Naive thymus-derived CD8-positive, alpha-beta T cell (primary cell): ENCODE results near the gene ADK. TPM values are rescaled to one million over a fixed set of nuclear protein-coding genes. Genes with fewer than 3 reads are reported as not detected.
A peak's percentile ranks its signal among the peaks of the same experiment; 100 is the strongest.
"Not testable (repeated sequence)": the region's sequence is repeated elsewhere in the genome, so short reads cannot be mapped to it uniquely, and the experiment has no call there.

Experiments
- ATAC-seq, 2 donors: fragments of 150-1000 bp; cut with Tn5 transposase in 1 of 2; sonication (Bioruptor Pico), chemical (Tn5 transposase) in 1 of 2; 1 replicate in 1 of 2; 2 replicates in 1 of 2; pipeline ENCODE4 v1.10.0; 2021; ENCODE audit warnings: mild to moderate bottlenecking in 2 of 2, moderate library complexity in 2 of 2
- POLR2A ChIA-PET: fragments of 350-600 bp; sonication (Branson Sonifier 250); formaldehyde crosslinking; loops from one replicate; lab custom pipeline; 2021; ENCODE audit warnings: antibody characterized with exemption; lab: Charles Lee
- DNase-seq, 10 donors: peaks; one replicate each; pipeline versions ENCODE4 v3.0.0 to v3.0.0-alpha.2; 2020 to 2022
- H3K27ac Mint-ChIP-seq, 10 donors: one replicate each; pipeline ENCODE4 v1.8.0; 2020 to 2022; ENCODE audit warnings: mild to moderate bottlenecking in 10 of 10, mixed read lengths in 10 of 10, moderate library complexity in 4 of 10, inconsistent platforms in 1 of 10
- H3K27me3 Mint-ChIP-seq, 5 donors: one replicate each; pipeline ENCODE4 v1.8.0; 2021 to 2022; ENCODE audit warnings: mixed read lengths in 5 of 5
- H3K36me3 Mint-ChIP-seq, 3 donors: one replicate each; pipeline ENCODE4 v1.8.0; 2020 to 2022; ENCODE audit warnings: mixed read lengths in 3 of 3, mild to moderate bottlenecking in 2 of 3, inconsistent platforms in 1 of 3
- H3K4me1 Mint-ChIP-seq, 4 donors: one replicate each; pipeline ENCODE4 v1.8.0; 2021 to 2022; ENCODE audit warnings: mixed read lengths in 4 of 4
- H3K4me3 Mint-ChIP-seq, 10 donors: one replicate each; pipeline ENCODE4 v1.8.0; 2020 to 2022; ENCODE audit warnings: mild to moderate bottlenecking in 10 of 10, mixed read lengths in 10 of 10, moderate library complexity in 6 of 10, inconsistent platforms in 1 of 10
- H3K9me3 Mint-ChIP-seq, 9 donors: one replicate each; pipeline ENCODE4 v1.8.0; 2020 to 2022; ENCODE audit warnings: mixed read lengths in 9 of 9, mild to moderate bottlenecking in 3 of 9, inconsistent platforms in 1 of 9, moderate library complexity in 1 of 9
- polyA plus RNA-seq, 3 donors: library from polyadenylated mRNA; unstranded; fragments of 300-500 nt; fragmentation: Illumina TruSeq; gene quantifications; one replicate each; pipeline ENCODE4 v1.2.3, GENCODE V29; 2021
- total RNA-seq, 8 experiments: library from RNA in 2 of 8; stranded (reverse) in 2 of 8; gene quantifications; one replicate each; pipeline ENCODE4 v1.2.3 and lab custom pipeline; 2021 to 2026

Gene ADK
- total and polyA plus RNA-seq, 5 experiments from 2014 or later, result 29.6 to 52.4 (median 48.7) TPM

DNA sequence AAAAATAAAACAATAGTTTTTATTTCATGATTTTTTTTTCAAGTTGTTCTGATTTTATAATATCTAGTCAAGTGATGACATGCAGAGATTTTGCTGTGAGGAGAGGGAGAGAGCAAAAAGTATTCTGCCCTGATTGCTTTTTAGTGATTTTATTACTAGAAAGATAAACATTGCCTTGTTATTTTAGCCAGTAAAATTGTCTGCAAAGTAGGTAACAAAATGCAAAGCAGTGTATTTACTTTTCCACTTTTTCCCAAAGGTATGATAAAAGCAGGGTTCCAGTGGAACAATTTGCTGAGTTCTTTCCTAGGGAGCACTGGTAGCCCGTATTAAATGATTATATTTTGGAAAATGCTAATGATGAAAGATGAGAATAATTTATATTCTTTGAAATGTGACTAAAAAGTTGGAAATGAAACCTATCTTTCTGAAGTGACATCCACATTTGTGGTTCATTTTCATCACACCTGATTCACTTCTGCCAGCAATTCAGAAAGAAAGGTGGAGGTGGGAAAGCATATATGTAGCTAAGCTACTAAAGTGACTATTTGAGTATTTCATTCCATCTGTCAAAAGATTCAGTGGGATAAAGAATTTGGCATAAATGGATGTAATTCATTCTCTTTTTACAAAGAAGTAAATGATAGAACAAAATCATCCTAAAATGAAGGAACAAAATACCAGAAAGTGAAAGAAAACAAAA, 300.3 kb downstream of the ADK start:
- POLR2A ChIA-PET, result no interaction called here
- ATAC-seq (no peak), DNase-seq (no peak)
- H3K9me3 Mint-ChIP-seq, result peaks cover 0 to 6% (median 5%) of the 10 kb centered on the region in 9 donors
- peaks cover 8 to 19% (median 11%) of the 10 kb centered on the region in 3 donors for H3K36me3 Mint-ChIP-seq
- H3K4me1 Mint-ChIP-seq, result peaks cover under 1 to 3% (median 1%) of the 10 kb centered on the region in 4 donors
- peak overlapping the region in 1 of 10 donors; percentile 57 for H3K27ac Mint-ChIP-seq
- no peaks in the 10 kb centered on the region for H3K27me3 Mint-ChIP-seq
- H3K4me3 Mint-ChIP-seq, result no peak overlapping the region

DNA sequence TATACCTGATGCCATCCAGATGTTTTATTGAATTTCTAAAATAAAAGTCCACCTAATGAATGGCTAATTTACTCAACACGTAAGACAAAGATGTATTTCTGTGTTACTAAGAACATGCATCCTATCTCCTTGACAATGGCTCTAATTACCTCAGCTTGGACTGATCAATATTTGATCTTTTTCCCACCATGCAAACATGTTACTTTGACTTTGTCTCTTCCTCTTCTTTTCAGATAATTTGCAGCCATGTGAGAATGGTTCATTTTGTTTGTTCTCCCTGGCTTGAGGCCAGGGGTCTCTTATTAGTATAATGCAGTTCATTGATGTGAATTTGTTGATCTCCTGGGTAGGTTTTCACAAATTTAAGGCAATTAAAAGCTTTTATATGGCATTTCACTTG, 302.1 kb downstream of the ADK start:
- H3K27ac Mint-ChIP-seq, result no peak overlapping the region
- no peak overlapping the region for H3K4me3 Mint-ChIP-seq
- peaks cover 0 to 19% (median 7%) of the 10 kb centered on the region in 9 donors for H3K9me3 Mint-ChIP-seq
- no peaks in the 10 kb centered on the region for H3K27me3 Mint-ChIP-seq
- DNase-seq (no peak), ATAC-seq (no peak)
- POLR2A ChIA-PET, result no interaction called here
- H3K4me1 Mint-ChIP-seq, result peaks cover 0 to 3% (median under 1%) of the 10 kb centered on the region in 4 donors
- peaks cover 11 to 27% (median 12%) of the 10 kb centered on the region in 3 donors for H3K36me3 Mint-ChIP-seq

DNA sequence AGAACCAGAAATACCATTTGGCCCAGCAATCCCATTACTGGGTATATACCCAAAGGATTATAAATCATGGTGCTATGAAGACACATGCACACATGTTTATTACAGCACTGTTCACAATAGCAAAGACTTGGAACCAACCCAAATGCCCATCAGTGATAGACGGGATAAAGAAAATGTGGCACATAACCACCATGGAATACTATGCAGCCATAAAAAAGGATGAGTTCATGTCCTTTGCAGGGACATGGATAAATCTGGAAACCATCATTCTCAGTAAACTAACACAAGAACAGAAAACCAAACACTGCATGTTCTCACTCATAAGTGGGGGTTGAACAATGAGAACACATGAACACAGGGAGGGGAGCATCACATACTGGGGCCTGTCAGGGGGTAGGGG, 306.5 kb downstream of the ADK start:
- H3K27ac Mint-ChIP-seq, H3K4me3 Mint-ChIP-seq, H3K4me1 Mint-ChIP-seq, H3K27me3 Mint-ChIP-seq, DNase-seq, ATAC-seq, POLR2A ChIA-PET: not testable (repeated sequence)
- peaks cover 0 to 19% (median 7%) of the 10 kb centered on the region in 9 donors for H3K9me3 Mint-ChIP-seq
- peaks cover 11 to 27% (median 12%) of the 10 kb centered on the region in 3 donors for H3K36me3 Mint-ChIP-seq

DNA sequence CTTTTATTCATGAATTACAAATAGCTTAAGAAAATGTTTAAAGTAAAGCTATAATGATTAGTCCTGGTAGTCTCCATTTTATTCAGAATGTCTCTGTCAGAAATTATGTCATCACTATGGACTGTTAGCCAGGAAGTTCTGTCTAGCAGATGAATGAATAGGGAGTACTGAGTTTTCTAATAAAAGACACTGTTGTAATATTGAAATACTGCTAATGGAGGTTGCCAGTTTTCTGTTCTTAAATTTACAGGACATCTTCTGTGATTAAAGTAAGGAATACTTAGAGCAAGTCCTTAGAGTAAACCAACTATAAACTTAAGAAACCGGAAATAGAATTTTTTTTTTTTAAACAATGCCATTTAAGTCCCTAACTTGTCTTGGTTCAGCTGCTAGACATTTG, 309.8 kb downstream of the ADK start:
- Mint-ChIP-seq H3K9me3 (peaks cover 0 to 18% (median 6%) of the 10 kb centered on the region in 9 donors), H3K4me1 (peaks cover 0 to 3% (median 1%) of the 10 kb centered on the region in 4 donors), H3K27ac (no peak overlapping the region), H3K36me3 (peaks cover 4 to 14% (median 11%) of the 10 kb centered on the region in 3 donors), H3K27me3 (no peaks in the 10 kb centered on the region), H3K4me3 (no peak overlapping the region)
- DNase-seq, result no peak
- no peak for ATAC-seq
- POLR2A ChIA-PET, result no interaction called here

DNA sequence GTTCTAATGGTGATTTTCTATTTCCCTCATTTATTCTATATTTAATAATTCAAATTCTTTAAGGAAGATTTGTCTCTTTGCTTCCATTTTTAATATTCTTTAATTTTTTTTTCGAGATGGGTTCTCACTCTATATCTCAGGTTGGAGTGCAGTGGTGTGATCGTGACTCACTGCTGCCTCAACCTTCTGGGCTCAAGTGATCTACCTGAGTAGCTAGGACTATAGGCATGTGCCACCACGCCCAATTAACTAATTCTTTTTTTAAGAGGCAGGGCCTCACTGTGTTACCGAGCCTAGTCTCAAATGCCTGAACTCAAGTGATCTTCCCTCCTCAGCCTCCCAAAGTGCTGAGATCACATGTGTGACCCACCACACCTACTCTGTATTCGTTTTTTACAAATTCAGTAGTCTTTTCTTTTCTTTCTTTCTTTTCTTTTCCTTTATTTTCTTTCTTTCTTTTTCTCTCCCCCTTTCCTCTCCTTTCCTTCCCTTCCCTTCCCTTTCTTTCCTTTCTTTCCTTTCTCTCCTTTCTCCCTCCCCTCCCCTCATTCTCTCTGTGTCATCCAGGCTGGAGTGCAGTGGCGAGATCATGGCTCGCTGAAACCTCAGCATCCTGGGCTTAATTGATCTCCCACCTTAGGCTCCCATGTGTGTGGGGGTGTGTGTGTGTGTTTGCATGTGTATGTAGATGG, 323.1 kb downstream of the ADK start:
- Mint-ChIP-seq H3K27me3 (no peaks in the 10 kb centered on the region), H3K36me3 (peaks cover 4 to 40% (median 38%) of the 10 kb centered on the region in 3 donors), H3K9me3 (peaks cover 0 to 2% (median 0%) of the 10 kb centered on the region in 9 donors), H3K27ac (no peak overlapping the region), H3K4me1 (peaks cover 0 to 8% (median 2%) of the 10 kb centered on the region in 4 donors), H3K4me3 (no peak overlapping the region)
- ATAC-seq (no peak), DNase-seq (no peak)
- POLR2A ChIA-PET, result no interaction called here

DNA sequence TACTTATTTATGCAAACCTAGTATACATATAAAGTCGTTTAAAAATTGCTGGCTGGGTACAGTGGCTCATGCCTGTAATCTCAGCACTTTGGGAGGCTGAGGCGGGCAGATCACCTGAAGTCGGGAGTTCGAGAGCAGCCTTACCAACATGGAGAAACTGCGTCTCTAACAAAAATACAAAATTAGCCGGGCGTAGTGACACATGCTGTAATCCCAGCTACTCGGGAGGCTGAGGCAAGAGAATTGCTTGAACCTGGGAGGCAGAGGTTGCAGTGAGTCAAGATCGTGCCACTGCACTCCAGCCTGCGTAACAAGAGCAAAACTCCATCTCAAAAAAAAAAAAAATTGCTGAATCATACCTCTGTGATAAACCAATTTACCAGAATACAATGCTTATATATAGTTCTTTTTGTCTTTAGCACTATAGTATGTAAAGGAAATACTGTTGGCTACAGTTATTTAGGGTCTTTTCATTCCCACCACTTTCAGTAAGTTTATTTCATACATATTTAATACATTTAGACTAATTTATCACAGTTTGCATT, 325.2 kb downstream of the ADK start:
- ATAC-seq, H3K27me3 Mint-ChIP-seq, DNase-seq, POLR2A ChIA-PET, H3K4me3 Mint-ChIP-seq, H3K9me3 Mint-ChIP-seq: not testable (repeated sequence)
- H3K27ac Mint-ChIP-seq, result peak overlapping the region in 1 of 10 donors; percentile 29
- peaks cover under 1 to 32% (median 32%) of the 10 kb centered on the region in 3 donors for H3K36me3 Mint-ChIP-seq
- peaks cover 0 to 10% (median 3%) of the 10 kb centered on the region in 4 donors for H3K4me1 Mint-ChIP-seq

DNA sequence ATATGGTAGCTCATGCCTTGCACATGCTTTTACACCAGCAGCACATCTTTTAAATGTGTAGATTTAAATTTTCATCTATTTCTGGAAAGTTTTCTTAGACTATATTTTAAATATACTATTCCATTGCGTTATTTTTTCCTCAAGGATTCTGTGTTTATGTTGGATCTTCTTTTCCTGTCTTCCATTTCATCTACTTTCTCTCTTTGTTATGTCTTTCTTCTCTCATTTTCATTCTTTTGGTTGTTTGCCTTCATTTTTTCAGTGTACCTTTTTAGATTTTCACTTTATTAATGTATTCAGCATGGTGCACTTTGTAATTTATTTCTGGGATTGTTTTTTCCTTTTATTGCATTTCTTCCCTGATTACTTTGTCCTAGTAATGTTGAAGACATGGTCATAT, 329.8 kb downstream of the ADK start:
- Mint-ChIP-seq H3K4me3 (no peak overlapping the region), H3K27ac (peak overlapping the region in 2 of 10 donors; percentile 32 to 63), H3K4me1 (peaks cover 0 to 6% (median 4%) of the 10 kb centered on the region in 4 donors), H3K27me3 (no peaks in the 10 kb centered on the region), H3K36me3 (peaks cover 21 to 39% (median 34%) of the 10 kb centered on the region in 3 donors), H3K9me3 (peaks cover 0 to 17% (median 8%) of the 10 kb centered on the region in 9 donors)
- DNase-seq (no peak), ATAC-seq (no peak)
- POLR2A ChIA-PET, result no interaction called here

DNA sequence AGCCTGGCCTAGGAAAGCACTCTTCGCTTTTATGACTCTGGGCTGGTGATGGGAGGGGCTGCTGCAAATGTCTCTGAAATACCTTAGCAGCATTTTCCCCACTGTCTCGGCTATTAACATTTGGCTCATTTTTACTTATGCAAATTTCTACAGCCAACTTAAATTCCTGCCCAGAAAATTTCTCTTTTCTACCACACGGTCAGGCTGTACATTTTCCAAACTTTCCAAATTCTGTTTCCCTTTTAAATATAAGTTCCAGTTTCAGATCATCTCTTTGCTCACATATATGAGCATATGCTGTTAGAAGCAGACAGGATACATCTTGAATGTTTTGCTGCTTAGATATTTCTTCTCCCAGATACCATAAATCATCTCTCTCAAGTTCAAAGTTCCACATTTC, 332.3 kb downstream of the ADK start:
- POLR2A ChIA-PET, result no interaction called here
- Mint-ChIP-seq H3K4me1 (peaks cover 0 to 4% (median 4%) of the 10 kb centered on the region in 4 donors), H3K4me3 (no peak overlapping the region), H3K36me3 (peaks cover 21 to 34% (median 34%) of the 10 kb centered on the region in 3 donors), H3K9me3 (peaks cover 0 to 17% (median 8%) of the 10 kb centered on the region in 9 donors), H3K27me3 (no peaks in the 10 kb centered on the region), H3K27ac (no peak overlapping the region)
- DNase-seq (no peak), ATAC-seq (no peak)

DNA sequence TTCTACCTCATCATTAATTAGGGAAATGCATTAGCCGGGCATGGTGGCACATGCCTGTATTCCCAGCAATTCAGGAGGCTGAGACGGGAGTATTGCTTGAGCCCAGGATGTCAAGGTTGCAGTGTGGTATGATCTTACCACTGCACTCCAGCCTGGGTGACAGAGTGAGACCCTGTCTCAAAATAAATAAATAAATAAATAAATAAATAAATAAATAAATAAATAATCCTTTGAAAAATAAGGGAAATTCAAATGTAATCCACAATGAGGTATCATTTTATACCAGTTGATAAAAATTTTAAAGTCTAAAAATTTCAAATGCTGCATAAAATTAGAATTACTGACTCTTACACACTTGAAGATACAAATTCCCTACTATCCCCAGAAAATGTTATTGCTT, 334.3 kb downstream of the ADK start:
- Mint-ChIP-seq H3K9me3 (peaks cover 0 to 17% (median 7%) of the 10 kb centered on the region in 9 donors), H3K27ac (no peak overlapping the region), H3K27me3 (no peaks in the 10 kb centered on the region), H3K4me3 (no peak overlapping the region), H3K36me3 (peaks cover 21 to 29% (median 27%) of the 10 kb centered on the region in 3 donors), H3K4me1 (peaks cover 0 to 4% (median 0%) of the 10 kb centered on the region in 4 donors)
- ATAC-seq (no peak), DNase-seq (no peak)
- POLR2A ChIA-PET, result no interaction called here

DNA sequence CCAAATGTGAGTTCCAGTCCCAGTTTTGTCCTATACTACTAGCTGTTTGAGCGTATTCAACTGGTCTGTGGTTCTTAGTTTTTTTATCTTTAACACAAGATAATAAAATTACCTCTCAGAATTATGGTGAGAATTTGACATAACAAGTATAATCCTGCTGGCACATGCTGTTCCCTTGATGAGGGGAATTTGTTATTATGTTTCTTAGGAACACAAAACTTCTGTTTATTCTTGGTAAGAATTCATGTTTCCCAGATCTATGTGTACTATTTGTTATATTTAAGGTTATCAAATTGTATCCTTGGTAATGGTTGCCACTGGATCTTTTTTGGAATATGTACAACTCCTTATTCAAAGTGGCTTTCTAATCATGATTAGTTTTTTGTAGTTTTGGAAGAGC, 335.6 kb downstream of the ADK start:
- POLR2A ChIA-PET, result no interaction called here
- peaks cover 16 to 21% (median 18%) of the 10 kb centered on the region in 3 donors for H3K36me3 Mint-ChIP-seq

DNA sequence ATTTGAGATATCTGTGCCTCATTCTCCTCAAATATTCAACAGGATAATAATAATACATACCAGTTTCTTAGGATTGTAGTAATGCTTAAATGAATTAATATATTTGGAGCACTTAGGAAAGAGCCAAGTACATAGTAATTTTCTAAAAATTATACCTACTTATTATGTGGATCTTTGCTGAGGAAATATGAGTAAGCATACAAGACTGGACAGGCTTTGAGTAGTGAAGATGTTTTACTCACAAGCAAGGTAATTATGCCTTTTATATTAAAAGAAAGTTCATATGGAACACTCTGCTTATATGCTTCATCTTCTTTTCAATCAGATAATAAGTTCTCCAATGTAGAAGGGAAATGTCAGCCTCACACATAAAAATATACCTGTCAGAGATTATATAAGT, 337.9 kb downstream of the ADK start:
- Mint-ChIP-seq H3K36me3 (peaks cover 0 to 4% (median 2%) of the 10 kb centered on the region in 3 donors), H3K4me1 (no peaks in the 10 kb centered on the region), H3K4me3 (no peak overlapping the region), H3K27ac (no peak overlapping the region), H3K27me3 (no peaks in the 10 kb centered on the region), H3K9me3 (peaks cover 0 to 6% (median 0%) of the 10 kb centered on the region in 9 donors)
- POLR2A ChIA-PET, result no interaction called here
- DNase-seq, result no peak
- ATAC-seq, result no peak

More for the DNA sequence above, 335.6 kb downstream of the ADK start:
- no peak for ATAC-seq
- Mint-ChIP-seq H3K4me3 (no peak overlapping the region), H3K4me1 (peaks cover 0 to 1% (median 0%) of the 10 kb centered on the region in 4 donors), H3K9me3 (peaks cover 0 to 15% (median 7%) of the 10 kb centered on the region in 9 donors), H3K27ac (no peak overlapping the region), H3K27me3 (no peaks in the 10 kb centered on the region)
- no peak for DNase-seq

DNA sequence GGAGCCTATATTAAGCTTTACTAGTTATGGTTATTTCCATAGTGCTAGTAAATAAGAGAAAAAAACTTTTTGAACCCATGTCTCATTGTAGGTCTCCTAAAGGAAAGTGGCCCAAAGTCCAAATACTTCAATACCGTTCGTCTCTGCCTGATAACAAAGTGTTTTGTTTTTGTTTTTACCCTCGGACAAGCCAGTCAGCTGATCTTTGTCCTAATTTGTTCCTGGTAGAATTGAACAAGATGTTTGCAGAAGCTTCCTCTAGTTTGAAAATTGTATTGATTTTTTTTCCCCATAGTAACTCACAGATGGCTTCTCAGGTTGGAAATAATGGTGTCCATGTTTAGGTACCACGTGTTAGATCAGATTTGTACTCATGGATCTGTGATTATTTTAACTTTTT, 339.5 kb downstream of the ADK start:
- Mint-ChIP-seq H3K27ac (no peak overlapping the region), H3K27me3 (no peaks in the 10 kb centered on the region), H3K4me1 (no peaks in the 10 kb centered on the region), H3K9me3 (peaks cover 0 to 1% (median 0%) of the 10 kb centered on the region in 9 donors), H3K36me3 (peaks cover 0 to 7% (median 4%) of the 10 kb centered on the region in 3 donors), H3K4me3 (no peak overlapping the region)
- DNase-seq, result no peak
- POLR2A ChIA-PET, result no interaction called here
- no peak for ATAC-seq

DNA sequence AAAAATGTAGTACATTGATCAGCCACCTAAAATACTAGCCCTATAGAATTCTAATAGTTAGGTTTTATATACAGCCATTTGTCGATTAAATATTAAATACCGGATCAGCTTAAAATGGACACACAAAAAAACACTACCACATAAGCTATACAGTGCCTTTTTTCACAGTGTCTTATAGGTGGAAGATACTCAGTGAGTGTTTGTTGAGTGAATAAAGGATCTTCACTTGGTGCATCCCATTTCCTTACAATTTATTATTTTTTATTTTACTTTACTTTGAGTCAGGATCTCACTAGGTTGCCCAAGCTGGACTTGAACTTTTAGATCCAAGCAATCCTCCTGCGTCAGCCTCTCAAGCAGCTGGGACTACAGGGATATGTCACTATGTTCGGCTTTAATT, 340.0 kb downstream of the ADK start:
- ATAC-seq (no peak), DNase-seq (no peak)
- Mint-ChIP-seq H3K4me3 (no peak overlapping the region), H3K9me3 (peaks cover 0 to 6% (median 0%) of the 10 kb centered on the region in 9 donors), H3K36me3 (peaks cover 0 to 7% (median 4%) of the 10 kb centered on the region in 3 donors), H3K27me3 (no peaks in the 10 kb centered on the region), H3K27ac (no peak overlapping the region), H3K4me1 (no peaks in the 10 kb centered on the region)
- POLR2A ChIA-PET, result no interaction called here
